ENCODE results near the gene CA5A. TPM values are rescaled to one million over a fixed set of nuclear protein-coding genes. Genes with fewer than 3 reads are reported as not detected.
"Not testable (repeated sequence)": the region's sequence is repeated elsewhere in the genome, so short reads cannot be mapped to it uniquely, and the experiment has no call there.

Gene CA5A
- polyA plus RNA-seq, 2 of the 4 experiments (the other 2 are of a cell fraction): not detected

DNA sequence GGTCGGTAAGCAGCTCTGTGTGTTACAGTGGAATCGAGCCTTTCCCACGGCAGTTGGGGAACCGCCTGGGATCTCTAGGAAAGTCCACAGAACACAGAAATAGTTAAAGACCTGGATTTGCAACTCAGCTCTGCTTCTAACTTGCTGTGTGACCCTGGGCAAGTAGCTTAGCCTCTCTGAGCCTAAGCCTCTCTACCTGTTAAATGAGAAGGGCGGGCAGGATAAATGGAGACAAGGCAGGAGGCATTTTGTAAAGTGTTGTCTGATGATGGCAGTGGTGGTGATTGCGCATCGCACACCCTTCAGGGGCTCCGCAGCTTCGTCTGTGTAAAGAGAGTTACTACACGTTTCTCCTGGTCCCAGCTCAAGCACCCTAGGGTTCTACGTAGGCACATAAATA is 28.2 kb downstream of the CA5A start:
- H3K9me3 ChIP-seq; H3K4me1 ChIP-seq; H3K4me3 ChIP-seq; POLR2A ChIA-PET; FAIRE-seq; ATAC-seq; DNase-seq (ENCODE audit: low read depth in 1 of 2, low spot score in 1 of 2); H3K27ac ChIP-seq; H3K4me2 ChIP-seq: not testable (repeated sequence)
- CTCF ChIA-PET: interaction anchor here (0.7 to 2.2 kb wide), 10 partner anchors 8 to 272 kb away, joined by 3 to 11 read pairs (median 4); no protein-coding TSS in a partner anchor
- WGBS (ENCODE audit: missing lambda C conversion rate): 76% methylated on average over 11 of the region's 11 CpGs
- TF ChIP-seq ZFP36 (IDR thresholded peaks at IDR 0.05; ENCODE audit: borderline replicate concordance, partially characterized antibody): peak; percentile 54

DNA sequence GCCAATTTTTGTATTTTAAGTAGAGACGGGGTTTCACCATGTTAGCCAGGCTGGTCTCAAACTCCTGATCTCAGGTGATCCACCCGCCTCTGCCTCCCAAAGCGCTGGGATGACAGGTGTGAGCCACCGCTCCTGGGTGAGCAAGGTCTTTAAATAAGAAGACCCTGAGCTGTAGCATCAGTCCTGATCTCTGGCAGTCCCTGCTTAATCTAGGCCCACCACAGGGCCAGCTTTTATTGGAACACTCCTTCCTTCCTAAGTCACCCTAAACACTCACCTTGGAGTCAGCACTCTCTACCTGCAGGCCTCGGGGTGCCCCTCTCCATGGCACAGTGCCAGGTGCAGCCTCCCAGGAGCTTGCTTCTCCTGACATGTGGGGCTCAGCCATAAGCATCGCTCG is 30.8 kb downstream of the CA5A start:
- DNase-seq (ENCODE audit: low read depth in 1 of 2, low spot score in 1 of 2); H3K4me1 ChIP-seq; FAIRE-seq; ATAC-seq; H3K9me3 ChIP-seq; POLR2A ChIA-PET; H3K27ac ChIP-seq; H3K4me2 ChIP-seq; H3K4me3 ChIP-seq: not testable (repeated sequence)
- CTCF ChIA-PET: interaction anchor here (1.0 to 1.9 kb wide), 9 partner anchors 9 to 144 kb away, joined by 3 to 9 read pairs (median 5); no protein-coding TSS in a partner anchor
- 84% methylated on average over 7 of the region's 7 CpGs for WGBS (ENCODE audit: missing lambda C conversion rate)

DNA sequence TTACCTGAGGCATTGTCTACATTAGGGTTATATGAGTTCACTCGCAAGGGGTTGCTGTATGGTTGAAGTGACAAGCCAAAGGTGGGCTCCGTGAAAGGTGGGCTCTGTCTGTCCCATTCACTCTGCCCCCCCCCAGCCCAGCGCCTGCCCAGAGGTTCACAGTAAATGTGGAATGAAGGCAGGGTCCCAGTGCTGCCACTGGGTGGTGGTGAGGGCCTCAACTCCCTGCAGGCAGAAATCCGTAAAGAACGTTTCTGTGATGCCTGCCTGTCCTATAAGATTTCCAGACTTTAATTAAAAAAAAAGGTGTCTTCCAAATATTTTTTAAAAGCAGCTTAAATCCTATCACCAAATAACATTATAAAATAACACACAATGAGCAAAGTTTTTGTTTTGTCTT is 31.4 kb downstream of the CA5A start:
- CTCF ChIA-PET: interaction anchor here (1.0 to 1.9 kb wide), 7 partner anchors 10 to 143 kb away, joined by 3 to 9 read pairs (median 5); no protein-coding TSS in a partner anchor
- H3K4me2 ChIP-seq; H3K4me1 ChIP-seq; DNase-seq (ENCODE audit: low read depth in 1 of 2, low spot score in 1 of 2); FAIRE-seq; H3K4me3 ChIP-seq; H3K27ac ChIP-seq; H3K9me3 ChIP-seq; POLR2A ChIA-PET: not testable (repeated sequence)
- ATAC-seq: peak; percentile 43 to 44; a peak in 2 of 6 replicates
- 85% methylated on average over 4 of the region's 5 CpGs for WGBS (ENCODE audit: missing lambda C conversion rate)

DNA sequence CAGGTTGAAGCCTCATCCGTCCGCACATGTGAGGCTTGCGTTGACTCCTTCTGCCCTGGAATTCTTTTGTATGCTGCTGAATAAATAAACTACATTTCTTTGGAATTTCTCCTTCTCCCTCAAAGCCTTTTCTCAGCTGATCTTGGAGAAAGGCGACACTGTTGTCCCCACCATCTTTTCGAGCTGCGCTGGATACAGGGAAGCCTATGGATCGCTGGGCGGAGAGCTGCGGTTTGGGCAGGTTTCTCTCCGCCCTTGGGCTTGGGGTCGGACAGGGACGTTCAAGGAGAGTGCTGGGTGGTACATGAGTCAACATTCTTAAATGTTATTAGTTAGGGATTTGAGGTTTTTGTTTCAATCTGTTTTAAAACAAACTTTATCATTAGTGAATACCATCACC is 35.8 kb downstream of the CA5A start:
- CTCF ChIA-PET: interaction anchor here (1.6 to 2.5 kb wide), 4 partner anchors 12 to 121 kb away, joined by 3 to 8 read pairs (median 6); no protein-coding TSS in a partner anchor
- H3K9me3 ChIP-seq; H3K27ac ChIP-seq; FAIRE-seq; H3K4me3 ChIP-seq; H3K4me1 ChIP-seq; DNase-seq (ENCODE audit: low read depth in 1 of 2, low spot score in 1 of 2); POLR2A ChIA-PET; ATAC-seq; H3K4me2 ChIP-seq: not testable (repeated sequence)
- 76% methylated on average over 12 of the region's 12 CpGs for WGBS (ENCODE audit: missing lambda C conversion rate)

- no peaks in the 10 kb centered on the region for H3K9me3 ChIP-seq
- POLR2A ChIA-PET: no interaction called here
- WGBS (ENCODE audit: missing lambda C conversion rate): 74% methylated on average over 19 of the region's 20 CpGs
- H3K4me2 ChIP-seq: no peak overlapping the region
- no peak overlapping the region for H3K4me3 ChIP-seq
- no peak for DNase-seq (ENCODE audit: low read depth in 1 of 2, low spot score in 1 of 2)
- H3K27ac ChIP-seq: no peak overlapping the region
- ATAC-seq: peak; percentile 45 to 55; a peak in 3 of 6 replicates
- H3K4me1 ChIP-seq: peaks cover 7% of the 10 kb centered on the region; the same call in 2 of the 3 replicates
- FAIRE-seq: no peak
- CTCF ChIA-PET: interaction anchor here (1.6 to 2.5 kb wide), 4 partner anchors 12 to 119 kb away, joined by 3 to 10 read pairs (median 6); no protein-coding TSS in a partner anchor
- TF ChIP-seq EP300 (IDR thresholded peaks at IDR 0.05) (no peak), TFCP2L1 (CRISPR knock-in tag; IDR thresholded peaks at IDR 0.05) (no peak), PHF8 (IDR thresholded peaks at IDR 0.05; ENCODE audit: borderline replicate concordance, low read depth) (no peak), RNF2 (IDR thresholded peaks at IDR 0.05; ENCODE audit: borderline replicate concordance, low read depth) (no peak), CBX2 (IDR thresholded peaks at IDR 0.05; ENCODE audit: borderline replicate concordance, low read depth) (no peak), HMGXB4 (CRISPR knock-in tag; IDR thresholded peaks at IDR 0.05; ENCODE audit: borderline replicate concordance) (no peak), SMC3 (IDR thresholded peaks at IDR 0.05) (no peak), NPAS2 (CRISPR knock-in tag; IDR thresholded peaks at IDR 0.05; ENCODE audit: borderline replicate concordance) (no peak), RAD21 (conservative IDR thresholded peaks at IDR 0.05 in 1 of 2, IDR thresholded peaks at IDR 0.05 in 1 of 2) (no peak), ZFP36 (IDR thresholded peaks at IDR 0.05; ENCODE audit: borderline replicate concordance, partially characterized antibody) (no peak), CTCF (IDR thresholded peaks at IDR 0.05) (no peak), HOXA7 (CRISPR knock-in tag; IDR thresholded peaks at IDR 0.05) (no peak), HEYL (CRISPR knock-in tag; IDR thresholded peaks at IDR 0.05) (no peak), RARB (CRISPR knock-in tag; IDR thresholded peaks at IDR 0.05) (no peak), PBX3 (IDR thresholded peaks at IDR 0.05) (no peak)
- TF ChIP-seq, protein P1, sequence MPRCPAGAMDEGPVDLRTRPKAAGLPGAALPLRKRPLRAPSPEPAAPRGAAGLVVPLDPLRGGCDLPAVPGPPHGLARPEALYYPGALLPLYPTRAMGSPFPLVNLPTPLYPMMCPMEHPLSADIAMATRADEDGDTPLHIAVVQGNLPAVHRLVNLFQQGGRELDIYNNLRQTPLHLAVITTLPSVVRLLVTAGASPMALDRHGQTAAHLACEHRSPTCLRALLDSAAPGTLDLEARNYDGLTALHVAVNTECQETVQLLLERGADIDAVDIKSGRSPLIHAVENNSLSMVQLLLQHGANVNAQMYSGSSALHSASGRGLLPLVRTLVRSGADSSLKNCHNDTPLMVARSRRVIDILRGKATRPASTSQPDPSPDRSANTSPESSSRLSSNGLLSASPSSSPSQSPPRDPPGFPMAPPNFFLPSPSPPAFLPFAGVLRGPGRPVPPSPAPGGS (IDR thresholded peaks at IDR 0.05): no peak
These were observed 38.5 kb downstream of the CA5A start for GRCh38 chr16:87897521-87898505.

All from A549 (cell line).